T-helper 1 cell treated with Interleukin-12 subunit alpha and Interleukin-12 subunit beta and Interleukin-4 antibody, amounts not matched to agents 30 μg/mL and 1 μg/mL, for 36 hours (primary cell): ENCODE measurements around the gene CCT5.
A peak's percentile ranks its signal among the peaks of the same experiment; 100 is the strongest.

Experiments
- H3K27ac Mint-ChIP-seq: one replicate; pipeline ENCODE4 v1.8.0; 2021; ENCODE audit warnings: mild to moderate bottlenecking, mixed read lengths
- H3K27me3 Mint-ChIP-seq: one replicate; pipeline ENCODE4 v1.8.0; 2021; ENCODE audit warnings: low read depth, mixed read lengths
- H3K36me3 Mint-ChIP-seq: one replicate; pipeline ENCODE4 v1.8.0; 2021; ENCODE audit warnings: low read depth, mixed read lengths
- H3K4me1 Mint-ChIP-seq: one replicate; pipeline ENCODE4 v1.8.0; 2021; ENCODE audit warnings: low read depth, mixed read lengths
- H3K4me3 Mint-ChIP-seq: one replicate; pipeline ENCODE4 v1.8.0; 2021; ENCODE audit warnings: mild to moderate bottlenecking, moderate library complexity, mixed read lengths
- H3K9me3 Mint-ChIP-seq: one replicate; pipeline ENCODE4 v1.8.0; 2021; ENCODE audit warnings: mixed read lengths

CCT5 gene

DNA sequence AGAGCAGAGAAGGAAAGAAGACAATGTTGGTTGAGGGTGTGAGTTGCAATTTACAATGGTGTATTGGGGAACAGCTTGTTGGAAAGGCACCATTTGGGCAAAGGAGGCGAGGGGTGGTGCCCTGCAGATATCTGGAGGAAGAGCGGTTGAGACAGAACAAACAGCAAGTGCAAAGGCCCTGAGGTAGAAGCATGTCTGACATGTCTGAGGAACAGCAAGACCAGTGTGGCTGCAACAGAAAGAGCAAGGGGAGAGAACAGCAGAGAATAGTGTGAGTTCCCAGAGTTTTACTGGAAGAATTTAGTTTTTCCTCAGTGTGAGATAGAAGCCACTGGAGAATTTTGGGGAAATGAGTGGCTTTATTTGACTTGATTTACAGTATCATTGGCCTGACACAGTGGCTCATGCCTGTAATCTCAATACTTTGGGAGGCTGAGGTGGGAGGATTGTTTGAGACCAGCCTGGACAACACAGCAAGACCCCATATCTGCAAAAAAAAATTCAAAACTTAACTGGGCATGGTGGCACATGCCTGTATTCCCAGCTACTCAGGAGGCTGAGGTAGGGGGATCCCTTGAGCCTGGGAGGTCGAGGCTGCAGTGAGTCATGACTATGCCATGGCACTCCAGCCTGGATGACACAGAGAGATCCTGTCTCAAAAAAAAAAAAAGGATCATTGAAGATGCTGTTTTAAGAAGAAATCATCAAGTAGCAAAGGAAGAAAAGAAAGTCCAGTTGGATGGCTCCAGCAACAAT lies 44.0 kb downstream of the CCT5 start:
- peaks cover 16% of the 10 kb centered on the region for H3K27me3 Mint-ChIP-seq
- H3K9me3 Mint-ChIP-seq, result no peaks in the 10 kb centered on the region
- no peaks in the 10 kb centered on the region for H3K36me3 Mint-ChIP-seq
- H3K4me3 Mint-ChIP-seq, result no peak overlapping the region
- no peak overlapping the region for H3K27ac Mint-ChIP-seq
- H3K4me1 Mint-ChIP-seq, result no peaks in the 10 kb centered on the region

DNA sequence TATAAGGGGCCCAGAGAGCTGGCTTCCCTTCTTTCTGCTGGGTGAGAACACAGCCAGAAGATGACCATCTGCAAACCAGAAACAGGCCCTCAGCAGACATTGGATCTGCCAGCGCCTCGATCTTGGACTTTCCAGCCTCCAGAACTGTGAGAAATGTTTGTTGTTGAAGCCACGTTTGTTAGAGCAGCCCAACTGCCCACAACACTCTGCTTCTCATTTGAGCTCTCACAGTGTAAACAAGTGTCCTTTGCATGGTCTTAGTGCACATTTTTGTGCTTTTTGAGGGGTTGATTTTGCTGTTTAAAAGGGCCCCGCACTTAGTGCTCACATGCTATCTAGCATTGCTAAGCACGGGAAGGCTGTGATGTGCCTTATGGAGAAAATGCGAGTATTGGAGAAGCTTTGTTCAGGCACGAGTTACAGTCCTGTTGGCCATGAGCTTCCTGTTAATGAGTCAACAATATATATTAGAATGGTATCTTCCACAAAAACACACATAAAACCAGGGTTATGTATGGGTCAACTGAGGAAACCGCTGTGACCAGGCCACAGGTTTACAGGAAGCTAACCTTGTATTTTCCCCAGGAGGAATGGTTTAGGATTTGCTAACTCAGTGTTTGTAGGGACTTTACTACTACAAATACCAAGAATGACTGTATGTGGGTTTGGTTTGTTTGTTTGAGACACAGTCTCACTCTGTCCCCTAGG lies 45.7 kb downstream of the CCT5 start:
- Mint-ChIP-seq H3K4me3 (no peak overlapping the region), H3K36me3 (no peaks in the 10 kb centered on the region), H3K9me3 (no peaks in the 10 kb centered on the region), H3K27ac (no peak overlapping the region), H3K27me3 (peaks cover 14% of the 10 kb centered on the region), H3K4me1 (no peaks in the 10 kb centered on the region)

DNA sequence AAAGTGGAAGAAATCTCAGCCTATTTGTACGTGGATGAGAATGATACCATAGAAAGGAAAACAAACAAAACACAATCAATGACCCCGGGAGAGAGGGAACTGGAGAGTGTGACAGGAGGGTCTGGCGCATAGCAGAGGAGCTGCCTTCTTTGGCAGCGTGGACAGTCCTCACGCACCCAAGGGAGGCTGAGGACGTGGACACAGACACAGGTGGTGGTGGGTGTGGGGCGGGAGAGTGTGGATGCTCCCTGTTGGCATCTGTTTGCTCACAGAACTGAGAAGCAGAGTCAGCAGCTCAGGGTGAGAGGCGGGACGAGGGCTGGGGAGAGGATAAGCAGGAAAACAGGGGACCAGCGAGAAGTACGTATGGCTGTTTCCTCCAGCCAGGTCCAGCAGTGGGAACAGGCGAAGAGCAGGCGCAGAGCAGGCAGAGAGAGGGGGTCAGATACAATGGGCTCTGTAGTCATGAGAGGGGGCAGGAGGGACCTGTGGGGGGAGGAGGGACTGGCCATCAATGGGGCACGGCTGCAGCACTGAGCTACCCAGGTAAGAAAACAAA lies 47.6 kb downstream of the CCT5 start:
- Mint-ChIP-seq H3K27ac (no peak overlapping the region), H3K36me3 (no peaks in the 10 kb centered on the region), H3K4me1 (no peaks in the 10 kb centered on the region), H3K9me3 (no peaks in the 10 kb centered on the region), H3K4me3 (no peak overlapping the region), H3K27me3 (peaks cover 11% of the 10 kb centered on the region)

DNA sequence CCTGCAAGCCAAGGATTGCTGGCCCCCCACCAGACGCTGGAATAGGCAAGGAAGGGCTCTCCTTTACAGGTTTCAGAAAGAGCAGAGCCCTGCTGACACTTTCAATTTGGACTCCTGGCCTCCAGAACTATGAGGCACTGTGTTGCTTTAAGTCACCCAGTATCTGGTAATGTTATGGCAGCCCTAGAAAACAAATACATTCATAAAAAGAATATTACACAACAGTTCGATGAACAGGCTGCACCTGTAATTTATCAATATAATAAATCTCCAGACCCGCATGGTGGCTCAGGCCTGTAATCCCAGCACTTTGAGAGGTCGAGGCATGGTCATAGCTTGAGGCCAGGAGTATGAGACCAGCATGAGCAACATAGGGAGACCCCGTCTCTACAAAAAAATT lies 50.2 kb downstream of the CCT5 start:
- Mint-ChIP-seq H3K4me1 (no peaks in the 10 kb centered on the region), H3K4me3 (no peak overlapping the region), H3K9me3 (no peaks in the 10 kb centered on the region), H3K27me3 (peaks cover 9% of the 10 kb centered on the region), H3K27ac (no peak overlapping the region), H3K36me3 (no peaks in the 10 kb centered on the region)

DNA sequence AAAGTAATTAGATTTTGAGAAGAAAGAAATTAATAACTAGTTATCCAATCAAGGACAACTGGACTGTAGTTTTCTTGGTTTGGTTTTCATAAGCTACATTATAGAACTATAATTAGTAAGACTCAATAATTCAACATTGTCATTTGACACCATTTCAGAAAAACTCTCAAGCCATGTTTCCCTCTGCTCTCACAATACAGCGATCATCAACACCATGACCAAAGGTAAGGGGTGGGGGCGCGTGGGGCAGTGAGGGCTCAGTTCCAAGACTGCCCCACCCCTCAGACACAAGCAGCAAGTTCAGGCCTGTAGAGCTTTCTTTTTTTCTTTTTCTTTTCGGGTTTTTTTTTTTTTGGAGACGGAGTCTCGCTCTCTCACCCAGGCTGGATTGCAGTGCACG lies 51.2 kb downstream of the CCT5 start:
- H3K4me1 Mint-ChIP-seq, result no peaks in the 10 kb centered on the region
- H3K27ac Mint-ChIP-seq, result no peak overlapping the region
- no peaks in the 10 kb centered on the region for H3K9me3 Mint-ChIP-seq
- H3K36me3 Mint-ChIP-seq, result no peaks in the 10 kb centered on the region
- peaks cover 17% of the 10 kb centered on the region for H3K27me3 Mint-ChIP-seq
- no peak overlapping the region for H3K4me3 Mint-ChIP-seq

DNA sequence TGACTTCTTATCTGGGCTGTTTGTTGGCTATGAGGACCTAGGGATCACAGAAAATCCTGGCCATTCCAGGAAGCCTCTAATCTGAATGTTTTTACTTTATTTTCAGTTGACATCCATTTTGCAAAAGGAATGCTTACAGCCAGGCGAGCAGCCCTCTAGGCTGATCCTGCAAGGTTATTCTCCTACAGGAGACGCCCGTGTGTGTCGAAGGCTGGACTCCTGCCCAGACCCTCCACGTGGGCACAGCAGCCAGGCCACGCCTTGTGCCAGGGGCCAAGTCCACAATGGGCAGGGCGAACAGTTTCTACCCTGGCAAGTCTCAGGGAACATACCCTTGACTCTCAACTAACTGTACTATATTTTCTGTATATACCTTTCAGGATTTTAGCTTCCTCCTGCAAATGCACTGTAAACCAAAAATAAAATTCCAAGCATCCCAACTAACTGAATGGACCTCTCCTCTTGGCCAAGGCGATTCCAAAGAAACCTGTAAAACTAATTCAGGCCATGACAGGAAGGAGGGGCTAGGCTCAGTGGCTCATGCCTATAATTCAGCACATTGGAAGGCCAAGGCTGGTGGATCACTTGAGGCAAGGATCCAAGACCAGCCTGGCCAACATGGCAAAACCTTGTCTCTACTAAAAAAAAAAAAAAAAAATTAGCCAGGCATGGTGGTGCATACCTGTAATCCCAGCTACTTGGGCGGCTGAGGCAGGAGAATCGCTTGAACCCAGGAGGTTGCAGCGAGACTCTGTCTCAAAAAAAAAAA lies 51.9 kb downstream of the CCT5 start:
- peaks cover 25% of the 10 kb centered on the region for H3K27me3 Mint-ChIP-seq
- no peak overlapping the region for H3K4me3 Mint-ChIP-seq
- H3K27ac Mint-ChIP-seq, result no peak overlapping the region
- H3K36me3 Mint-ChIP-seq, result no peaks in the 10 kb centered on the region
- no peaks in the 10 kb centered on the region for H3K4me1 Mint-ChIP-seq
- H3K9me3 Mint-ChIP-seq, result no peaks in the 10 kb centered on the region

DNA sequence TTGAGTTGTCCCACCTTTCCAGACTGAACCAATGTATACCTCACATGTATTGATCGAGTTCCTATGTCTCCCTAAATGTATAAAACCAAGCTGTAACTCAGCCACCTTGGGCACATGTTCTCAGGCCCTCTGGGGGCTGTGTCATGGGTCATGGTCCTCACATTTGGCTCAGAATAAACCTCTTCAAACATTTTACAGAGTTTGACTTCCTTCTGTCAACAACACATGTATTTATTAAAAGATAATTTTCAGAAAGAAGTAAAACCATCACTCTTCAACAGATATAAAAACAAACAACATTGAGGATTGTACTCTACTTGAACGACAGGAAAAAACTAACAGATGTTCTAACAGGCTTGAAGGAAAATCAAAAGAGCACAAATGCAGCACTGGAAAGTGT lies 53.1 kb downstream of the CCT5 start:
- peaks cover 4% of the 10 kb centered on the region for H3K4me1 Mint-ChIP-seq
- no peaks in the 10 kb centered on the region for H3K9me3 Mint-ChIP-seq
- H3K4me3 Mint-ChIP-seq, result no peak overlapping the region
- H3K27me3 Mint-ChIP-seq, result peaks cover 31% of the 10 kb centered on the region
- H3K36me3 Mint-ChIP-seq, result no peaks in the 10 kb centered on the region
- H3K27ac Mint-ChIP-seq, result no peak overlapping the region

DNA sequence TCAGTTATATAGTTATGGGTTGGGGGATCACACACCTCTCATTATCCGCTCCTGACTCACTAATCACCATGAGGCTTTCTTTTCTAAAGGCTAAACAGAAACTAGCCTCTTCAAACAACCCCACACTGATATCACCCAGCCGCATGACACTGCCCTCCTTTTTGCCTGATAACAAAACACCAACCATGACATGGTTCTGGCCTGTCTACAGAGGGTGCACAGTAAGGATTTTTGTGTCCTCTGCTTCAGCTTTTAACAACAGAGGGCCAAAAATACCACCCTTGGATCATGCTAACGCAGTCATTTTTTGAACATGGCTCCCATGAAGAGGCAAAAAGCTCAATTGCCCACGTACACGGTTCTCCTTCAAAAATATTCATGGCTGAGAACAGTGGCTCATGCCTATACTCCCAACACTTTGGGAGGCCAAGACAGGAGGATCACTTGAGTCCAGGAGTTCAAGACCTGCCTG lies 53.7 kb downstream of the CCT5 start:
- Mint-ChIP-seq H3K4me1 (peaks cover 4% of the 10 kb centered on the region), H3K27me3 (peaks cover 36% of the 10 kb centered on the region), H3K36me3 (no peaks in the 10 kb centered on the region), H3K27ac (no peak overlapping the region), H3K9me3 (no peaks in the 10 kb centered on the region), H3K4me3 (no peak overlapping the region)

DNA sequence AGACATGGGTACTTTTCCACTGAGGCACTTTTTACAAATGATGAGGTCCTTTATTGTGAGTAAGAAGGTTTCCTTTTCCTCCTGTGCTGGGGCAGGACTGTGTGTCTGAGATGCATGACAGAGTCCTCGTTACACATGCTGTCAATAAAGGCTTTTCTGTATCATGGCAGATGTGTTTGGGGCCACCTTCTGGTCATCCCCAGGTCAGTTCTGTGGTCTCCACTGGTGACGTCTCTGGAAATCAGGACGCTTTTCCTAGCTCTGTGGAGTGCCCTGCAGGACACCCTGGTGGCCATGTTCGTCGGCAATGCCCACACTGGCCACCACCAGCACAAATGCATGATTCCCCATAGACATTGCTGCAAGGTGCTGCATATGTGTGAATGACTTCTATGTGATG lies 54.9 kb downstream of the CCT5 start:
- peaks cover 4% of the 10 kb centered on the region for H3K4me1 Mint-ChIP-seq
- H3K27ac Mint-ChIP-seq, result no peak overlapping the region
- peaks cover 45% of the 10 kb centered on the region for H3K27me3 Mint-ChIP-seq
- H3K4me3 Mint-ChIP-seq, result no peak overlapping the region
- H3K36me3 Mint-ChIP-seq, result no peaks in the 10 kb centered on the region
- no peaks in the 10 kb centered on the region for H3K9me3 Mint-ChIP-seq

DNA sequence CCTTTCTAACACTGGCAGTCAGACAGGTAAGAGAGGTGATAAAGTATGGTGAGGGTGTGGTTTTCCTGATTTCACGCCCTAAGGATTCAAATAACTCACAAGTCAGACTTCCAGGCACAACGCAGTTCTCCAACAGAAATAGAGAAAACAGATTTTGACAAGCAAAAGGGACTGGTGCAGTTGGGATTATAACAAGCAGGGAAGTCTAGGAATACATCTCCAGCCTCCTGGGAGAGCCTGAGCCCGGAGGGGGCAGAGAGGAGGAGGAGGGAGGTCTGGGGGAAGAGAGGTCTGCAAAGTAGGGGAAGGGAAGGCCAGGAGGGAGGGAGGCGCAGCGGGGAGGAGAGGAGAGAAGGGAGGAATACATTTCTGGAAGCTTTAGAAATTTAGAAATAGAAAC lies 56.0 kb downstream of the CCT5 start:
- peaks cover 48% of the 10 kb centered on the region for H3K27me3 Mint-ChIP-seq
- no peak overlapping the region for H3K4me3 Mint-ChIP-seq
- peaks cover 8% of the 10 kb centered on the region for H3K4me1 Mint-ChIP-seq
- H3K9me3 Mint-ChIP-seq, result no peaks in the 10 kb centered on the region
- H3K27ac Mint-ChIP-seq, result no peak overlapping the region
- H3K36me3 Mint-ChIP-seq, result no peaks in the 10 kb centered on the region

DNA sequence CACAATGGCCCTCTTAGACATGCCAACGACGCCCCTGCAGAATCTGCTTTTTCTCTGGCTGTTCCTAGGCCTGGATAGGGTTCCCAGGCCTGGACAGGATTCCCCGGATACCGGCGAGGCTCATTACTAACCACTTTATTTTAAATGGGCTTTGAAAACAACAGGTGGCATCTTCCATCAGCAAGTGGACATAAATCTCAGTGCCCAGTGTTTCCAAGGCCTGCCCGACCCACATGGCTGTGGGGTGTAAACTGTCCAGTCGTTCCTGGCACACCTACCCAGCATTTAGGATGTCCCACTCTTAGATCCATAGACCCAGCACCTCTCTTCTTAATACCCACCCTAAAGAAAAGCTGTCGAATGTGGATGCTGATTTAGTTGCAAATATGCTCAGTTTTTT lies 56.7 kb downstream of the CCT5 start:
- H3K9me3 Mint-ChIP-seq, result no peaks in the 10 kb centered on the region
- H3K4me3 Mint-ChIP-seq, result peak overlapping the region; percentile 76
- no peaks in the 10 kb centered on the region for H3K36me3 Mint-ChIP-seq
- peaks cover 49% of the 10 kb centered on the region for H3K27me3 Mint-ChIP-seq
- H3K4me1 Mint-ChIP-seq, result peaks cover 8% of the 10 kb centered on the region
- no peak overlapping the region for H3K27ac Mint-ChIP-seq

DNA sequence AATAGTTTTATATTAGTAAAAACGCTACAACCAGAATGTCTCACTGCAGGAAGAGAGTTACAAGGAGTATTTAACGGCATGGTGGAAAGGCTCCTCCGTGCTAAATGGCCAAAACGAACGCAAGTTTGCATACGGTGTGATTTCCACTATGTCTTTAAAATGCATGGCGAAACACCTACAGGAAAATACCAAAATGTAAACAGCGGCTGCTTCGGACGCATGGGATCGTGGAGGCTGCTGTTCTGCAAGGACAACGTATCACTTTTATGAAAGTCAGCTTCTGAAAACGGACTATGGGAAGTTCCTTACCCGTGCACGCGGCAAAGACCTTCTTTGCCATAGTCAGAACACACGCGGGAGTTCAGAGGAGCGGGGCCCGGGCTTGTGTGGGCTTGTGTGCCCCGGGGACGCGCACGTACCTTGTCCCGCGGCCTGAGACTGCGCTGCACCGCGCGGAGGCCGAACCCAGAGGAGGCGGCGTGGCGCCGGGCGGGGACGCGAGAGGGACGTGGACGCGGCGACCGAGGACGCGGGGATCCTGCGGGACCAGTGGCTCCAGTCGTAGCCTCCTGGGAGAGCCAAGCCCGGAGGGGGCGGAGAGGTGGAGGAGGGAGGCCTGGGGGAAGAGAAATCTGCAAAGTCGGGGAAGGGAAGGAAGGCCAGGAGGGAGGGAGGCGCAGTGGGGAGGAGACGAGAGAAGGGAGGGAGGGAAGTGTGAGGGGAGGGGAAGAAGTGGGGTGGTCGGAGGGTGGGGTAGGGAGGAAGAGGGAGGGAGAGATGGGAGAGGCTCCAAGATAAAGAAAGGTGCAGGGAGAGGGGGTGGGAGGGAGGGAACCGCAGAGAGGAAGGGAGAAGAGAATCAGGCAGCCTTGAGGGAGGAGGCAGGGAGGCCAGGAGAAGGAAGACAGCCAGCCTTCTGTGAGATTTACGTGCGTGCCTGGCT lies 57.4 kb downstream of the CCT5 start, which contains the start of gene CMBL:
CMBL (minus strand) TSS at position 697 of the 943 bp plus-strand sequence. CDS start 17,140 bp downstream, outside the sequence.
- Mint-ChIP-seq H3K27ac (no peak within 1 kb of the TSS), H3K36me3 (no peaks in the 10 kb centered on the region), H3K27me3 (peaks cover 49% of the 10 kb centered on the region), H3K9me3 (no peaks in the 10 kb centered on the region), H3K4me1 (peaks cover 8% of the 10 kb centered on the region), H3K4me3 (peak within 1 kb of the TSS; percentile 76)

DNA sequence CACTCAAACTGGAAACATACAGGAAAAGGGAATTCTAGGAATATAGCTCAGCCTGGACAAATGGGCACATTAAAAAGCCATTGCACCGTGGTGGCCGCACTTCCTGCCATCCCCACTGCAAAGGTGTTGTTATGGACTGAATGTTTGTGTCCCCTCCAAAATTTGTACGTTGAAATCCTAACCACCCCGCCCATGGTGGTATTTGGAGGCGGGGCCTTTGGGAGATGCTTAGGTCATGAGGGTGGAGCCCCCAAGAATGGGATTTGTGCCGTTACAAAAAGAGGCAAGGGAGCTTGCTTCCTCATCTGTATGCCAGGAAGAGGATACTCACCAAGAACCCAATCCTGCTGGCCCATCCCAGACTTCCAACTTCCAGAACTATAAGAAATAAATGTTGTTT lies 58.8 kb downstream of the CCT5 start:
- H3K4me3 Mint-ChIP-seq, result peak overlapping the region; percentile 17
- no peaks in the 10 kb centered on the region for H3K36me3 Mint-ChIP-seq
- H3K27me3 Mint-ChIP-seq, result peaks cover 53% of the 10 kb centered on the region
- peaks cover 8% of the 10 kb centered on the region for H3K4me1 Mint-ChIP-seq
- H3K9me3 Mint-ChIP-seq, result no peaks in the 10 kb centered on the region
- H3K27ac Mint-ChIP-seq, result no peak overlapping the region
